DMS114 treated with DMSO at 0.1 percent for 48 hours (cell line): ENCODE measurements around the gene CDKN2B-AS1.

ENCODE experiments used
- DNase-seq: peaks from one replicate; lab custom pipeline; 2025; ENCODE audit not compliant: unreplicated experiment; lab: John Stamatoyannopoulos, UW

CDKN2B-AS1 gene

DNA sequence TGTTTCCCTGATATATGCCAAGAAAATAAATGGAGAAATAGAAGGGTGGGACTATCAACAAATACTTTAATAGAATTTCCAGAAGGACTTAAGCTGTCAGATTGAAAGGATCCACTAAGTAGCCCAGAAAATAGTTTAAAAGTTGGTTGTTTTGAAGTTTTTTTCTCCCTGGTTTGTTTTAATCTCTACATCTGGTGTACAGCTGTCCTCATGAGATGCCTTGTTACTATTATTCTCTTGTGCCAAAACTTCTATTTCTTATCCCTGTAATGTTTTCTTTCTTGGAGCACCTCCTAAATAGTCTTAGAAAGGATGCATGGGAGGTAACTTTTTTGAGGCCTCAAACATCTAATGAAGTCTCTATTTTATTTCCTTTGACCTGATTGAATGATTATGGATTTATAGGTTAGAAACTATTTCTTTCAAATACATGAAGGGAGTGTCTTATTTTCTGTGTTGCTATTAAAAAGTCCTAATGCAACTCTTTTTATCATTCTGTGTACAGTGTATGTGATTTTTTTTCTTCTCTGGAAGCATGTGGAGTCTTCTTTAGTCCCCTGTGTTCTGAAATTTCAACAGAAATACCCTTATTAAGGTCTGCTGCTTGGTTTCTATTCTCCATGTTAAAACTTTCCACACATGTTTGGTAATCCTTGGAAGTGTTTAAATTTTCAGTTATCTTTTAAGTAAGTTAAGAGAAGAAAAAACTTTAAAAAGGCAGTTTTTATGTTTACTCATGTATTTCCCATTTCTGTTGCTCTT, 154.5 kb downstream of the CDKN2B-AS1 start:
- no peak for DNase-seq

DNA sequence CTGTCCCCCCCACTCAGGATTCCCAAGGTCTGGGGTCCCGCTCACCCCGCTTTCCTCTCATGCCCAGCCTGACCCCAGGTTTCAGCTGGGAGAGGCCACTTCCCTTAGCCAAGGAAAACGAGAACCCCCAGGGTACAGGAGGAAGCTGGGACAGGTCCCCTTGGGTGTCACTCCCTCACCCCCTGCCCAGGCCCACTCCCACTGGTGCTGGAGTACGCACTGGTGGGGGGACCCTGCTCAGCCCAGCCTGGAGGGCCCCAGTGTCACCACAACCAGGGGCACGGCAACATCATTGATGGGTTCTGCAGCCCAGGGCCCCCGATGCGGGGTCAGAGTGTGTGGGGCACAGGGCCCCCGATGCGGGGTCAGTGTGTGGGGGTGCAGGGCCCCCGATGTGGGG, 159.5 kb downstream of the CDKN2B-AS1 start:
- DNase-seq, result no peak

DNA sequence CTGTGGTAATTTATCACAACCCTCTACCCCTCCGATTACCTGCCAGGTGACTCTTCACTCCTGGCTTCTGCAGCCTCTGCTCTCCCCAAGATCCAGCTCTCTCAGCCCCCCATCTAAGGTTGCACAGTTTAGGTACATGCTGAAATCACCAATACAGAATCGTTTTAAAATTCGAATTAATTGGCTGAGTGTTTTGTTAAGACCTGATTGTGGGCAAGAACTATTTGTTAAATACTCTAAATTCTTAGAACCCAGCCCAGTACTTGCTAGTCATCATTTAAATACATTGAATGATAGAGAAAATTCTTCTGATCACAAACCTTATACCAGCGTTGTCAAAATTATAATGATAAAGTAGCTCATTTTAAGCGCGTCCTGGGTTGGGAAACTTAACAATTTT, 162.0 kb downstream of the CDKN2B-AS1 start:
- DNase-seq, result no peak

DNA sequence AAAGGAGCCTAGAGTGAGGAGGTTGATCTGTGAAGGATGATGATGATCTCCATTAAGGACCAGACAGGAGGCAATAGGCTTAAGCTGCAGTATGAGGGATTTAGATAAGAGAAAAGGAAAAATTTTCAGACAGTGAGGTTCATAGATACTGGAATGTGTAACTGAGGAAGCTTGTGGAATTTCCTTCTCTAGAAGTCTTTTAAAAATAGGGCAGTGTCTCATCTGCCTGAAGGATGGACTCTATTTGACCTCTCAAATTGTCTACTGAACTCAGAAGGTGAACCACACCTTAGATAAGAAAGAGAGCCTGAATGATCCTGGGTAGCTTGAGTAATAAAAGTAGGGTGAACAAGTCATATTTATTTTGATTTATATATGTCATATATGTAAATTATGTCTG, 162.7 kb downstream of the CDKN2B-AS1 start:
- no peak for DNase-seq

DNA sequence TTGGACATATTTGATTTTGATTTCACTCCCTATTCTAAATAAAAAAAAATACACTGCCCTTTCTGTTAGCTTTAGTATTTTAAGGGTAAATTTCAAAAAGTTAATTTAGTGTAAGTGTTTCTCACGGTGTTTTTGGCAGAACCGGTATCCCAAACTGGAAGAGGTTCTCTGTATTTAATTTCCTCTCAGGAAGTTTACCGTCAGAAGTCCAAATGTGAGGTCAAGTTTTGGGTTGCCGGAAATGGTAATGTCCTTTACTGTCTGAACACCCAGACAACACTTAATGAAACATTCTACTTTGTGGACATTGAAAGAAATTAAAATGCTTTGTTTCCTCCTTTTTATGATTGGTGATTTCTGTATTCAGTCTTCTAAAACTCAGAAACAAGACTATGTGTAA, 163.2 kb downstream of the CDKN2B-AS1 start:
- no peak for DNase-seq

DNA sequence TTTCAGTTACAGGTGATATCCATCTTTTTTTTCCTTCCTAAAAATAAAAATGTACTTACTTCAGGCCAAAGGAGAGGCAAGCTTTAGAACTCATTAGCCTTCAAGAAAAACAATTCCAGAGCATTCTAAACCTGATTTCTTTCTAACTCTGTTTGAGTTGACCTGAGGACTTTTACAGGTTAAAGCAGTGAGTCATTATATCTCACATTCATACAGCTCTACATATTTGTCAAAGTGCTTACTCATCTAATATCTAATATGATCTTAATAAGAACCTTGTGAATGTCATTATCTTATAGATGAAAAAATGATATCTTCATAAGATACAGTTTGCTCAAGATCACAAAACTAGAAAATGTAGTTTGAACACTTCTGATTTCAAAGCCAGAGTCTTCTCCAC, 163.7 kb downstream of the CDKN2B-AS1 start:
- DNase-seq, result no peak

DNA sequence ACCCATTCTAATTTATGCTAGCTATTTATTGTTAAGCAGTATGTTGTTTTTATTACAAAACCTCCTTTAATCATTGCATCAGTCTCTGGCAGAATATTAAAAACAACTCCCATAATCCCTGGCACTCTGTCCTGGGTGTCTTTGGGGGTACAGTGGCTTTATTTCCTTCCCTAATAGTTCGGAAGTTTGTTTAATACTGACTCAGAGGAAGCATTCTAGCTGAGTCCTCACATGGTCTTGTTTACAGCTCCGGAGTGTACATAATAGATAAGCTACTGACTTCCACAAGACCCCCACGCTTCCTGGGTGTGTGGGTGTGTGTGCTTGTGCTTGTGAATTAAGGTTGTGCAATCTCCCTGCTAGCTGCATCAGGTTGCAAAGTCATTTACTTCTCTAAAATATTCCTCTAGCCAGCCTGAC, 164.3 kb downstream of the CDKN2B-AS1 start:
- DNase-seq, result no peak

DNA sequence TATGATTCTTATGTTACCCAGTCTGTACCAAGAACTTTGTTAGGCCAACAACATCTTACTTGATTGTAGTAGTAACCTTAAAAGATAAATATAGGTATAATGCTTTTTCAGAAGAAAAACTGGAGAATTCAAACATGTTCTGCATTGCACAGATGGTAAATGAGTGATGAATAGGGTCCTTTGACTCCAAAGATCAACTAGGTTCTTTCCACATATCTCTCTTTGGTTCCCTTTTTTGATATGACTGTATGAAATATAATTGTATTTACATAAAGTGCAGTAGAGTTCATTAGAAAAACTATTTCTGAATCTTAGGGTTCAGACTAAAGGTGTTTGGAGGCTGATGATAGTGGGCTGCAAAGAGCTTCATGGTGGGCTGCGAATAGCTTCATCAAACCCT, 165.0 kb downstream of the CDKN2B-AS1 start:
- no peak for DNase-seq

DNA sequence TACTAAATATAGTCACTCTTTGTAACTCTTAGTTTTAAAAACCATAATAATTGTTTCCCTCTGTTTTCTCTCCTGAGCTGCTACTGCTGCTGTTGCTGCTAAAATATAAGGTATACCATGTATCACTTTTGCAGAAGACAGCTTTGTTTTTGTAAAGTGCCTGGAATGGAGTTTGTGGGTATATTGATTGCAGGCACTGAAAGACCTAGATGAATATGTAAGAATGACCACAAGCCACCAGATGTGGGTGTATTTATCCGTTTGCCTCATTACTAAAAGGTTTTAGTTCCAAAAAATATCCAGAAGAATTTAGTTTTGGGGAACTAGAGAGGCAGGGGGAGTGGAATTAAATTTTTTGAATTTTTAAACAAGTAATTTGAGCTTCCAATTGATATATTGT, 165.6 kb downstream of the CDKN2B-AS1 start:
- no peak for DNase-seq

DNA sequence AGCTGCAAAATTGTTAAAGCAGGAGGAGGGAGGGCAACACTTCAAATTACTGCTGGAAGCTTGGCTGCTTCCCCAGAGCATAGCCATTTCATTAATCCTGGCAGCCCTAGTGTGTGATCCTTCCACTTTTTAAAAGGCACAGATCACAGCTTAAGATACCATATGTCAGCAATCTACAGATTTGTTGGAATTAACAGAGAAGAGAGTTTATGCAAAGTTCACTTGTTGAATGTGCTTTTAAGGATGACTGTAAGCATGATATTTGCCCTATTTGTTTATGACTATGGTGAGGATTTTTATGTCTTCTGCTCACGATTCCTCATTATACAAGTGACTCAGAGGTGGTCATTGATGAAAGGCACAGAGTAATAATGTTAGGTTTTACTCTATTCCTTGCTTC, 170.6 kb downstream of the CDKN2B-AS1 start:
- DNase-seq, result no peak

DNA sequence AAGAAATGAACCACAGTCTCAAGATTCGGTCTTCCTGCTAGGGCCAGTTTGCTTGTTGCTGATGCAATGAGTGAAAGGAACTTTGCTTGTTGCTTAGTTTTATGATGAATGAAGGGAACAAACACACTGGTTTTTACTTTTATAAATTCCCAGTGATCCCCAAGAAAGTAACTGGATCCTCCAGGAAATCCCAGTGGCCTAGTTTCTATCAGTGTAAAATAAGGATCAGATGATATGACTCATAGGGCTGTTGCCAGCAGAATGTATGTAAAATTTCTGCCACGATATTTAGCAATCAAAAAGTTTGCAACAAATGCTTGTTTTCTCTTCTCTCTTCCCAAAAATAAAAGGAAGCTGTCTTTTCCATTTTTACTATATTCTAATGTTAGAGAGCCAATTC, 174.7 kb downstream of the CDKN2B-AS1 start:
- DNase-seq, result no peak

DNA sequence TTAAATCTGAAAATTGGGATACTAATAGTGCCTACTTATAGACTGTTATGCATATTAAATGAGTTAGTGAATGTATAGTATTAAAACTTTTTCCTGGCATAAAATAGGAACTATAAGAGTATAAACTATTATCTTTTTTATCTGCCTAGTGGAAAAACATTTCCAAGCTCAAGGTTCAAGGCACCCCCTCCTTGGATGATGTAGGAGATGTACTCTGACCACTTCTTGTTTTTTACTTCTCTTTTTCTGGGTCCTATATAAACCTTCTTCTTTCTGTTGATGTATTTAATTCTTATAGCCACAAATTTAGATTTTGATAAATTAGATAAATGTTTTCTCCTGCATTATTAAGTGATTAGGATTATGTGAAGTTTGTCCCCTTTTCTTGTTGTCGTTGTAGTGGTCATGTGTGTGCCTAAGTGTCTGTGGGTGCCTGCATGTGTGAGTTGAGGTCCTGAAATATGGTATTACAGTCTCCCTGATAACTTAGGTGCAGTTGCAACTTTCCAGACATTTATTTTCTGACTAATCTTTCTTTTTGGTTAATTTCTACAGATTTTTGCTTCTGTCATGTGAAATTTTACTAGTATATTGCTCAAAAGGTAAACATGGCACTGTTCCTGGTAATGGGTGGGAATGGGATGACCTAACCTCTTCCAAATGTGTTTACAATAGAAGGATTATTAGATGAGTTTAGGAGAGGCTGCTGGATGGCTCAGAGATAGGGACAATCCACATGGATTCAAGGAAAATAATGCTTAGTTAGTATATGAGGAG, 175.3 kb downstream of the CDKN2B-AS1 start:
- no peak for DNase-seq
